NCI-H1436 (cell line): ENCODE data around the gene CAPN10.
"Not testable (repeated sequence)": the region's sequence is repeated elsewhere in the genome, so short reads cannot be mapped to it uniquely, and the experiment has no call there.

Source experiments
- DNase-seq: peaks from one replicate; lab custom pipeline; 2025; lab: John Stamatoyannopoulos, UW

CAPN10 gene

DNA sequence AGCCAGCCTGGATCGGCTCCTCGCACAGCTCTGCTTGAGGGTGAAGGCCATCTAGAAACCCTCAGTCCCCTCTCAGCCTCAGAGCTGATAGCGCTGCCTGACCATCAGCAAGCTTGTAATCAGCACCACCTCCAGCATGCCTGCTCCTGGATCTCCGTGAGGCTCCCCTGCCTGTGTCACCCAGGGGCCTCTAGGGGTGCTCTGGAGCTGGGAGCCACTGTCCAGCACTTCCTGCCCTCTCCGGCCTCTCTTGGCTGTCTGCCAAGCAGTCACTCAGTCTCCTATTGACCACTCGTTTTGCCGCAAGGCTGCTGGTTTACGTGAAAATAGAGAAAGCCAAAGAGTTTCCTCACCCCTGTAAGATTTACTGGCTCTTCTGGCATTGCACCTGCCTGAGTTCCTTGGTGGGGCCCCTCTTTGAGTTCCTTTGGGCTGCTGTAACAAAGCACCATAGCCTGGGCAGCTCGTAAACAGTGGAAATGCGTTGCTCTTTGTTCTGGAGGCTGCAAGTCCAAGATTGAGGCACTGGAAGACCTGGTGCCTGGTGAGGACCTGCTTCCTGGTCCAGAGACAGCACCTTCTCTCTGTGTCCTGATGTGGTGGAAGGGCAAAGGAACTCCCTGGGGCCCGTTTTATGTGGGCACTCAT is 17.9 kb downstream of the CAPN10 start:
- no peak for DNase-seq

DNA sequence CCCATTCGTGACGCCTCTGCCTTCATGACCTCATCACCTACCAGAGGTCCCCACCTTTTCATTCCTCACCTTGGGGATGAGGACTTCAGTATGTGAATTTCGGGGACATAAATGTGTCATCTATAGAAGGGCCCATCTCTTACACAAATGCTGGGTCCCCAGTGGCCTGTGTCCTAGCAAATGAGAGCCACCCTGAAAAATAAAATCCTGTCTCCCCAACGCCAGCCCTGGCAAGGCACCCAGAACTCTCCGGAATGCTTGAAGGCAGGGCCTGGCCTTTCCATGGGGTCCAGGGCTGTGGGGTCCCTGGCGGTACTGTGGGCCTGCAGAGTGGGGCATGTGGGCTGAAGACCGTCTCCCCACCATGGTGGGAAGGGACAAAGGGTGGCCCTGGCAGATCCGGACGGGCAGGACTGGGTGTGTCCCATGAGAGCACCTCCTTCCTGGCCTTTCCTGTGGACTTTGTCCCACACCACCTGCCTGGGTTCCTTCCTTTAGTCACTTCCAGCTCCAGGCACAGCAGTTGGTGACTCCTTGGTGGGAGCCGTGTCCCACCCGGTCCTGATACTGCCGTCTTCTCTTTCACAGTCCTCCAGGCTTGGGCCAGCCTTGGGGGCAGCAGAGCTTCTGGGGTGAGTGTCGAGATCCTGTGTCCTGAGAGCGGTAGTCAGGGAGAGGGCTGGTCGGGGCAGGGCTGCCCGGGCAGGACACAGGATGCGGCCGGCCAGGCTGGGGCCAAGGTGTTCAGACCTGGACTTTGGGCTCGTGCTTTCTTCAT is 18.6 kb downstream of the CAPN10 start:
- DNase-seq, result no peak

DNA sequence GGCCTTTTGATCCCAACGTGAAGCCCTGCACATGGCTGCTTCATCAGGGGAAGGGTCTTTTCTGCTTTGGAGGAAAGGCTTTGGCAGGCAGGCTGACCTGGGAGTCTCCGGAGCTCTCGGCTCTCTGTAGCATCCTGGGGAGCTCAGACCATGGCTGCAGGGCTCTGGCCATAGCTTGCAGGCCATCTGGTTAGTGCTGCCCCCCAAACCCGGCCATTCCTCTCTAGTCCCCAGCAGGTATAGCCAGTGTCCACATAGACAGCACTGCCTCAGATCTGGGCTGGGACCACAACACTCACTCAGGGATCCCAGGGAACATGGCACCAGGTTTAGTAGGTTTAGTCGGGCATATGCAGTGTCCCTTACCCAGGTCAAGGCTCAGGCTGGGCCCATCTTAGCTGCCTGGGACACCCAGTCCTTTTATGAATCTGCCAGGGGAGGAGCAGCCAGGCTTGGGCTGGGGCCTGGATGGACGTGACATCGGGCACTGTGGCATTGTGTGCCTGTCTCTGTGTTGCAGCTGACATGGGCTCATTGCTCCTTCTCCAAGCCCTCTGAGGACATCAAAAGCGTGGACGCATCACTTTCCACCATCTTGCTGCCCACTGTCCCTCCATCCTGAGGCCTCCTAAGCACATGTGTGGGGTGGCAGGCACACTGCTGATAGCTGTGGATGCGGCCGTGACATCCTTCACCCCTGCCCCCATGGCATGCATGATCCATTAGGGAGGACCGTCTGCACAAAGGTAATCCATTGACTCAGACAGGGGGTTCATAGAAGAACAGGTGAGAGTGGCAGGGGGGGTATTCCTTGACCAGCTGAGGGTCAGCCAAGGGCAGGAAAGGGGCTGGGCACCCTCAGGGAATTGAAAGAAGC is 19.6 kb downstream of the CAPN10 start:
- no peak for DNase-seq

DNA sequence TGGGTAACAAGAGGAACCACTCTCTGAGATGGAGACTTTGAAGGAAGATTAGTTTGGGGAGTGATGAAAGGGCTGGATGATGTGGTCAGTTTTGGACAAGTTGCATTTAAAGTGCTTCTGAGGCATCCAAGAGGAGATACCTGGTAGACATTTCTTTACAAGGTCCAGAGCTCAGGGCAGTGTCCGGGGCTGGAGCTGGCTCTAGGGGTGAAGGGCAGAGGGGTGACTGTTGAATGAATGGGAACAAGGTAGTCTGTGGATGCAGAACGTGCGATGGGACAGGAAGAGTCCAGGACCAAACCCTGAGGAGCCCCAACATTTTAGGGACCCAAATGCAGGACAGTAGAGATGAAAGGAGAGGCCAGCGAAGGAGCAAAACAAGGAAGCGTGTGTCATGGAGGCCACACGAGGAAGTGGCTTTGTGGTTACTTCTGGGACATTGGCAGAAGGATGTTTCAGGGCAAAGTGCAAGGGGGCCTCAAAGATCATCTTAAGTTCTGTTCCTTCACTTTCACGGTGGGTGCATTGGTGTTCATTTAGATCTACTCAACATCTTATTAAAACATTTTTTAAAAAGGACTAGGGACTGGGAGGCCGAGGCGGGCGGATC is 25.2 kb downstream of the CAPN10 start:
- DNase-seq, result no peak

DNA sequence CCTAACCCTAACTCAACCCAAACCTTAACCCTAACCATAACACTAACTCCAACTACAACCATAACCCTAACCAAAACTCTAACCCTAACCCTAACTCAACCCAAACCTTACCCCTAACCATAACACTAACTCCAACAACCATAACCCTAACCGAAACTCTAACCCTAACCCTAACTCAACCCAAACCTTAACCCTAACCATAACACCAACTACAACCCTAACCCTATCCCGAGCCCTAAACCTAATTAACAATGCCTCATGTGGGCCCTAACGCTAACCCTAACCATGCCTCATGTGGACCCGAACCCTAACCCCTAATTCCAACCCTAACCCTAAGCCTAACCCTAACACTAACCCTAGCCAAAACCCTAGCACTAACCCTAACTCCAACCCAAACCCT is 27.2 kb downstream of the CAPN10 start:
- DNase-seq, result no peak

DNA sequence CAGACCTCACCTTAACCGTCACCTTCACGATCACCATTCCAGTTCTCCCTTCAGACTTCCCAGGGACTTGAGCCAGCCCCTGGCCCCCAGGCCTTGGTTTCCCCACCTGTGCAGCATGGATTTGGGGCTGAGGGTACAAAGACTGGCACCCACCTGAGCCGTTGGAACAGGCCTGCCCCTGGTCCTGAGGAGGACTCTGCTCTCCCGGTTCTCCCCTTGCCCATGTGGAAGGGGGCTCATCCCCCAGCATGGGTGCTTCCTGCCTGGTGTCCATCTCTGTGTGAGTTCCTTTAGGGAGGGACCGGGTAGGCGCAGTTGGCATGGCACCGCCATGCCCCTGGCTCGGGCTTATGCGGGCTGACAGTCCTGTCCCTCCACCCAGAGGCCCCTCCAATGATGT is 27.9 kb downstream of the CAPN10 start:
- no peak for DNase-seq

DNA sequence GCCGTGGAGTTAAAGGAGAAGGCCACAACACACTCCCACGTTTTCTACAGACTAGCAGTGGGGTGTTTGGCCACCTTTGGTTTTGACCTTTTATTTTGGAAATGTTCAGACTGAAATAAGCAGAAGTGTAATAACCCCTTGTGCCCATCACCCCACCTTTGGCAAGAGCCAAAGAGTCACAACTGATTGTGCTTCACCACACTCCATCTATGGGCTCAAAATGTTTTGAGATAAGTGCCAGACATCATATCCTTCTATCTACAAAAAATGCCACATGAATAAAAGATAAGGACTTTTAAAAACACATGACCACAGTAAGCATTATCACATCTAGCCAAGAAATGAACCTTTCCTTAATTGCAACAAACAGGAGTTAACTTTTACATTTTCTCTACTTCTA is 28.9 kb downstream of the CAPN10 start:
- DNase-seq, result no peak

DNA sequence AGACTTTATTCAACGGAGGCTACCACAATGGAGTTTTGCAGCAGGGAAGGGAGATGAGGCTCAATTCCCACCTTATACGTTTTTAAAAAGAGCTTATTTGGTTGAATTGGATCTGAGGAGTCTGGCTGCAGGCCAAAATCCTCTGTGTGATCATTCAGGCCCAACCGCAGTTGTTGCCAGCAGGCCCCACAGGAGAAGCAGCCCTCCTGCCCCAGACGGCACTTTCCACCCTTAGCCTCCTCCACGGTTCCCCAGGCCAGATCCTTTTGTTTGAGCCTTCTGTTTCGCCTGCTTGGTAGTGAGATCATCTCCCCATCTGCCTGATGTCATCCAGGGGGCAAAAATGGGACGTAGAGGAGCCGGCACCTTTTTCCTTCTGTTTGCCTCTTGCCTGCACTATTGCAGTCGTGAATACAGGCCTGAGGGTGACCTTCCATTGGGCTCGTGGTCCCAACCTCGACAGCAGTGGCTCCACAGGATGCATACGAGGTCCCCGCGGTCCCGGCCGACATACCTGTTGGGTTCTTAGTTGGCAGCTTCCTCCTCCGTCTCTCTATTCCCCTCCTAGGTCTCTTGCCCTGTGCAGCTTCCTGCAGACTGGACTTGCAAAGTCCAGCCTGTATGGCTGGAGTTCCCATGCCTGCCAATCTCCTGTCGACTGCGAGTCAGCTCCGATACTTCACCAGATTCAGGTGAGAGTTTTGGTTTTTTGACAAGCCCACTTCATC is 29.4 kb downstream of the CAPN10 start:
- DNase-seq, result no peak

DNA sequence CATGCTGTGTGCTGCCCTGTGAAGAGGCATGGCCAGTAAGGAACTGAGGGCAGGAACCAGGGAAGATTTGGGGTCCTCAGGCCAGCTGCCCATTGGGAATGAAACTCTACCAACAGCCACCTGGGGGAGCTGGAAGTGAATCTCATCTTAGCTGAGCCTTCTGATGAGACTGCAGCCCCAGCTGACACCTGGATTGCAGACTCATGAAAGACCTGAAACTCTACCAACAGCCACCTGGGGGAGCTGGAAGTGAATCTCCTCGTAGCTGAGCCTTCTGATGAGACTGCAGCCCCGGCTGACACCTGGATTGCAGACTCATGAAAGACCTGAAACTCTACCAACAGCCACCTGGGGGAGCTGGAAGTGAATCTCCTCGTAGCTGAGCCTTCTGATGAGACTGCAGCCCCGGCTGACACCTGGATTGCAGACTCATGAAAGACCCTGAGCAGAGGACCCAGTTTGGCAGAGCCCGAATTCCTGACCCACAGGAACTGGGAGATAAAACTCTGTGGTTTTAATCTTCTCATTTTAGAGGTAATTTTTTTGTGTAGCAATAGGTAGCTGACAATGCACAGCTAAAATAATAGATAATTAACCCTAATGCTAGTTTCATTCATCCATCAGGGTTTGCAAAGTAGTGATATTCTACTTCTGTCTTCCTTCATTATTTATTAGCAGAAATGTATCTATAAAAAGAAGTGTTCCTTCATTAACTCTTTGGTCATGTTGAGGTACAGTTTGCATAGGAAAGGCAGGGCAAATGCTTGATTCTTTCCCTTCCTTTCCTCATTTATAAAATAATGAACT is 30.5 kb downstream of the CAPN10 start:
- DNase-seq, result not testable (repeated sequence)

DNA sequence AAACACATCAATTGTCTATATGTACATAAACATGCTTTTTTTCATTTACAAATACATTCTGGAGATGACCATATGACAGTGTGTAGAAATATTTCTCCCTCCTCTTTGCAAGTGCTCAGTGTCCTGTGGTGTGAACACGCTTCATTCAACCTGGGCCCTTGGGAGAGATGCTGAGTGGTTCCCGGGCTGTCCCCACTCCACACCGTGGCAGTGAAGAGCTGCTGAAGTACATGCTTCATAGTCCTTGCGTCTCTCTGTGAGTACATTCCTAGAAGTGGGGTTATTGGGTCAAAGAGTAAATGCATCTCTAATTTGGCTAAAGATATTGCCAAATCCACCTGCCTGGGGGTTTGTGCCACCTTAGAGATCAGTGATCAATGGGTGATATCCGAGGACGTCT is 32.2 kb downstream of the CAPN10 start:
- DNase-seq, result no peak

DNA sequence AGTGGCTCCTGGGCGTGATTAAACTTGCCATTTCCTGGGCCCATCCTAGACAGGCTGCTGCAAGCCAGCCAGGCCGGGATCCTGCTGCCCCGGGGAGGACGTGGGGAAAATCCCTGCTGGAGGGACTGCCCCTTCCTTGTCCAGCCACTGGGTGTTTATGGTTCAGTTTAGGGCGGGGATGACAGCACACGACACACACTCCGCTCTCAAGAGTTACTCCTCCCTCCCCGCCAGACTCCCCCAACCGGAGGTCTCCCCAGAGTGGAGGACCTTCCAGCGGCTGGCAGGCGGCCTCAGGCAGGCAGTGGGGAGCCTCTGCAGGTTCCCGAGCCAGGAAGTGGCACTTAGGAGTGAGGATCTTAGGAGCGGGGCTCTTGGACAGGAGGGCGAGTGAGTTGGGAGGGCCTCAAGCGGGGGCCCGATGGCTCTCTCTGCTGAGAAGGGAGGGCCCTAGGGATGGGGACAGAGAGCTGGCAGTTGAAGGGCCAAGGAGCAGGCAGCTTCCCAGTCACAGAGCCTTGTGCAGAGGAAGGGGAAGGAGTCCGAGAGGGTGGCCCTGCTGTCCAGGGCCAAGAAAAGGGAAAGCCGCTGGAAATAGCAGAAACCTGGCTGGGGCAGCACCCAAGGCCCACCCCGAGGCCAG is 33.1 kb downstream of the CAPN10 start:
- DNase-seq, result no peak

DNA sequence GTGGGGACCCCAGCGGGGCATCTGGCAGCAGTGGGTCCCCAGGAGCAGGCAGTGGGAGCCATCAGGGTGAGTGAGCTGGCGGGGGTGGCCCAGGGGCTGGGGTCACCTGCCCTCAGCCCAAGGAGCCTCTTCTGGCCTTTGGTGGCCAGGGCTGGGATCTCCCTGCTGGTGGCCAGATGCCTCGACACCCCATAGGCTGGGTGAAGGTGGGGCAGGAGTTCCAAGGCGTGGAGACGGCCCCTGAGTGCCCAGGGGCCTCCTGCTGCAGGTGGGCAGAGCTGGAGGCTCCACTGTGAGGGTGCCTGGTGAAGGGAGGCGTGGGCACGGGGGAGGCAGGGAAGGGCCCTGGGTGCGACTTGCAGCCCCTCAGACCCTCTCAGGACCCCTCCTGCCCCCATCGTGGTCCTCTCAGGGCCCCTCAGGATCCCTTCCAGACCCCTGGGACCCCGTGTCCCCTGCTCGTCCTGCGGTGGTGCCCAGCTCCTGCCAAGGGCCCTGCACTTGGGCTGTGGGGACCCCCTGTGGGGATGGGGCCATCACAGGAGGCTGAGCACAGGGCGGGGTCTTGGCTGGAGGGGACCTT is 33.7 kb downstream of the CAPN10 start:
- no peak for DNase-seq

DNA sequence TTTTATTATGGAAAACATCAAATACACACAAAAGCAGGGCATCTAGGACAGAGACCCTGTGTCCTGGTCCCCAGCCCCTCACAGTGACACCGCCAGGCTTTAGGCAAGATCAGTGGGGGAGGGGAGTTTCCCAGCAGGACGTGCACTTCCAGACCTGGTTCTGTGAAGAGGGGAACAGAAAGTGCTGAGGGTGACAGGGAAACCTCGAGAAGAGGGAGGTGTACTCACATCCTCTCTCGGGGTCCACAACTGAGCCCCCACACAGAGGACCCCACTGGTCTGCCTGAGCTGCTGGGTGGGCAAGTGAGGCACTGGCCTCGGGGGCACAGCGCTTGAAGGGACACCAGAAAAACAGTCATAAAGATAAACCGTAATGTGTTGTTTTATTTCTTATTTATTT is 34.3 kb downstream of the CAPN10 start:
- DNase-seq, result no peak

DNA sequence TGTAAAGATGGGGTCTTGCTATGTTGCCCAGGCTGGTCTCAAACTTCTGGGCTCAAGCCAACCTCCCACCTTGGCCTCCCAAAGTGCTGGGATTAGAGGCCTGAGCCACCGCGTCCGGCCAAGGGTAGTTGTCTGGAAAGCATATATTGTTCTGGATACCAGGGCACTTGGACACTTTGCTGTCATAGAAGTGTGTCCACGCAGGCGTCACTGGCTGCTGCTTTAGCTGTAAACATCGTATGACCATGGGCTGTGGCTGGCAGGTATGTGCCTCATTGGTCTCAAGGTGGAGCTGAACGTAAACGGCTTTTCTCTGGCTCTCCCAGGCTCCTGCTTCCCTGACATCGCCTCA is 35.5 kb downstream of the CAPN10 start:
- DNase-seq, result no peak

DNA sequence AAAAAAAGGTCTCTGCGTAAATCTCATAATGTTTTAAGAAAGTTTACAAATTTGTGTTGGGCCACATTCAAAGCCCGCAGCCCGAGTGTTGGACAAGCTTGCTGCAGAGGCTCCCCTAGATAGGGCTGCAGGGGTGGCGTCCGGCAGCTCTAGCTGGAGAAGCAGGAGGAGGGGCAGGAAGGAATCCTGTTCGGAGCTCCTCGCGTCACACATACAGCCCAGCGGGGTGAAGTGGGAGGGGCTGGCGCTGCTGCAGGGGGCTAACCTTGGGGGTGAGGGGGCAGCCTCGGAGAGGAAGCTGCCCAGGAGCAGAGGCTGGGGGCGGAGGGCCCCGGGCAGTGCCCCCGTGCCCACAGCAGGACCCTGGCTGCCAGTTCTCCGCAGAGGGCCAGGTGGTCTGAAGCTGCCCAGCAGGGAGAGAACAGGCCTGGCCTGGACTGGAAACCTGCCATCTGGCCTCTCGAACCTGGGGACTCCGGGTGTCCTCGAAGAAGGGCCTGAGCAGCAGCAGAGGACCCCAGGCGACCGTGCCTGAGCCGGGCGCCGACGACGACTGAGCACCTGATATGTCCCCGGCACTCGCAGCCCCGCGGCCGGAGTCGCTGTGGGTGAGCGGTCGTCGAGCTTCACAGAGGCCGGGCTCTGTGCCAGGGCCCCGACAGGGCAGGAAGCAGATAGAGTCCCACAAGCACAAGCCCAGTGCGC is 36.1 kb downstream of the CAPN10 start:
- DNase-seq, result no peak

DNA sequence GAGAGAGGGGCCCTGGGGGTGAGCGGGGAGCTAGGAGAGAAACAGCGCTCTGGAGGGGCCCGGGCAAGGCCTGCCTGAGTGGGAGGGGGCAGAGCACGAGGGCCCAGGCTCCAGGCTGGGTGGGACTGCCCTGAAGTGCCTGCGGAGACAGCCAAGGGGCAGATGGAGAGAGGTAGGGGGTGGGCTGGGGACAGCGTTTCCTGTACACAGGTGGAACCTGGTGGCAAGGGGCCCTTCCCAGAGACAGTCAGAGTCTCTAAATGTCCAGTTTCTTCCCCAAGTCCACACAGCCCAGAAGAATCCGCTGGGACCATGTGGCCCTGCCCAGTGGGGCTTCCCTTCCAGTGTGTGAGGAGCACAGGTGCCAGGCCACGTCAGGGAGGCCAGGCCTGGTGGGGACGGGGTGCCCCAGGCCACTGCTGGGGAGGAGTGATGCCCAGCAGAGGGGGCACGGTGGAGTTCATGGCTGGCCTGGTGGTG is 37.0 kb downstream of the CAPN10 start:
- DNase-seq, result no peak

DNA sequence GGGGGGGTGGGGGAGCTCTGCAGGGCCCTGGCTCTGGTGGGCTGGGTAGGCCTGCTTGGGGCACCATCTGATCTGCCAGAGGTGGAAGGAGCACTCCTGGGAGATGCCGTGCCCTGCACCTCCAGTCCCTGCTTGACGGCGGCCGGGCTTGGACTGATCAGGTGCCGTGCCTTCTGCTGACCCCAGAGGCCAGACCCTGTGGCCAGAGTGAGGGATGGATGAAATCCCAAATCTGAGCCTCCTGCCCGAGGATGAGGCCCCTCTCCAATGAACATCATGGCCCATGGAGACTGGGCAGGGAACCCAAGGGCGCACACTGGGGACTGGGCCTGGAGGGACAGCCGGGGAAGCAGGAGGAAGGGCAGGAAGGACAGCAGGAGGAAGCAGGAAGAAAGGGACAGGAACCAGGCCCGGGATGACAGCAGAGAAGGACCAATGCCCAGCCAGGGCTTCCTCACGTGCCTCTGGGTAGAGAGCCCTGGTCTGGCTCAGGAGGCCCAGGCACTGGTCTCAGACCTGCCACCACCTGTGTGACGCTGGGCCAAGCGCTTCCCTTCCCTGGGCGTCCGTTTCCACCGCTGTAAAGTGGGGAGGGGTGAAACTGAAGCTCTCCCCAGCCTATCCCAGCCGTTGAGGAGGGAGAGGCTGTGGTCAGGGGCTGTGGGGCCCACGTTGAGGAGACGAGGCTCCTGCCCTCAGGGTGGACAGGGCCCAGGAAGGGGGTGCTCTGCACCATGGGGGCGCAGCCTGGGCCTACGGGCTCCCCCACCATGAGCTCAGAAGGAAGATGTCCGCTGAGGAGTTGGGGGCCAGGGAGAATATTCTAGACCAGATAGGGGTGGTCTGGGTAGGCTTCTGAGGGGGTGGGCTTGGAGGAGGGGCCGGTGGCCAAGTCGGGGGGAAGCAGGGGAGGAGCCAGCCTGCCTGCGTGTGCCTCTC is 37.7 kb downstream of the CAPN10 start:
- no peak for DNase-seq

DNA sequence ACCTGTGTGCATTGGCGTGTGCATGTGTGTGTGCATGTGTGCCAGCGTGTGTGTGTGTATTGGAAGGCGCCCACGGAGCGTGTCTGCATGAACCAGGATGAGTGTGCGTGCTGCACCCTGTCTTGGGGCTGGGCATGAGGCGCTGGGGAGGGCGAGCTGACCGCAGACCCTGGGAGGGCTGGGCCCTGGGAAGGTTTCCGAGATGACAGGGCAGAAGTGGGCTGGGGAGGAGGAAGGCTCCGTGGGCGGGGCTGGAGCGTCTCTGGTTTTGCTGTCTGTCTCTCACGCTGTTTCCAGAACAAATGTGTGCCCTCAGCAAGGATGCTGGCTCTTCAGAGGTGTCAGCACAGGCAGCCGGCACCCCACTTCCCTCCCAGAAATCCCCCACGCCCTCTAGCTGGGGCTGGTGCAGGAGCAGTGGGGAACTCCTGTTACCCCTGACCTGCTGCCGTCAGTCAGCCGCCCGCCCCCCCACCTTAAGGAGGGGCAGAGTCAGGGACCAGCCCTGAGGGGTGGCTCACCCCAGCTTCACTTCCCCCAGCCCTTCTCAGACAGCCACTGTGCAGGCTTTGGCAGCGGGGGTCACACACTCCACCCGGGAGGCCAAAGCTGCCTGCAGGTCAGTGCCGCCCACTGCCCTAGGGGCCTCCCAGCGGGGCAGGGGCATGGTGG is 38.6 kb downstream of the CAPN10 start, which contains the start of gene GPR35:
Gene GPR35 (plus strand): TSS at position 531 of the 672 bp plus-strand sequence. CDS start 4,473 bp downstream, outside the sequence.
- no peak for DNase-seq
